ENCODE data around the gene DMGDH.
A peak's percentile ranks its signal among the peaks of the same experiment; 100 is the strongest.

Gene DMGDH

DNA sequence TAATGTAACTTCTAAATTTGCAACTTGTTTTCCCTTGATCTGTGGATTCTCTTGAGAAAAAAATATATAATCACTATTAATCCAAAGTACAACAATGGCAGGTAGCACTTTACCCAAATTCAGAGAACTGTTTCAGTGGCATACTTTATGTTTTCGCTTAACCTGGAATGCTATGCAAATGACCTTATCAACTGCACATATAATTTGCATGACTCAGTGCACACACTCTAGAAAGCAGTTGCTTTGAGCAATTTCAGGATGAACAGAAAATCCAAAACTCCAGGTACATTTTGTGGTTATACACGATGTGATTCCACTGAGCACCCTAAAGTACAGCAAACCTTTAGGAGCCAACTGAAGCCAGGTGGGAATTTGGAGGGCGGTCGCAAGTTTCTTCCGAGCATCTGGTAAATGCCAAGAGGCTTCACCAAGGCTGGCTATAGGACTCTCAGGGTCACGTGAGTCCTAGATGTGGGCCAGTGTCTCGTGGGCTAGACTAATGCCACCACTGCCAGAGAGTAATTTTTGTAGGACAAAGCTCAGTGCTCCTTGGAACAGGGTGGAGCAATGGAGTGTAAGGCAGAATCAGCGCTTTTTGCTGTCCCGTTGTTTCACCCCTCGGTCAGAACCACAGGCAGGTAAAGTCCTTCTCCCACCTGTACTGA is 37.3 kb downstream of the DMGDH start:
- no peak for ATAC-seq
- TF ChIP-seq OSR1 (CRISPR knock-in tag; IDR thresholded peaks at IDR 0.05) (no peak), TCF4 (CRISPR knock-in tag; IDR thresholded peaks at IDR 0.05; ENCODE audit: borderline replicate concordance) (no peak), ARNTL (CRISPR knock-in tag; IDR thresholded peaks at IDR 0.05; ENCODE audit: borderline replicate concordance, low read depth) (no peak), ESRRG (CRISPR knock-in tag; IDR thresholded peaks at IDR 0.05) (no peak)

DNA sequence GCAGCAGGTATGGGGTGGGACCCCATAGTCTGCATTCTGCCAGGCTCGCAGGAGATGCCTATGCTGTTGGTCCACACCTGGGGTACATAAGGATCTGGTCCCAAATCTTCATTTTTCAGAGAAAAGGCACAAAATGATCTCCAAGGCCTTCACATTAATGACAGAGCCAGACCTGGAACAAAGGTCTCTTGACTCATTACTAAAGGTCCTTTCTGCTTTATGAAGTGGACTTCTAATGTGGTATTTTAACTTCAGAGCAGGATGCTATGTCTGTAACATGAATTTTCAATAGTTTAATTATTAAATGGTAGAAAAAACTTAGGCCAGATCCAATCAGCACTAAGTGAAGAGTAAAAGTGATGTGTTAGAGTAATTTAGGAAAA is 38.0 kb downstream of the DMGDH start:
- ATAC-seq, result peak; percentile 18; the same call in 2 of the 3 replicates
- no peak for TF ChIP-seq ZNF70 (CRISPR knock-in tag; IDR thresholded peaks at IDR 0.05)
- TF ChIP-seq TCF4 (CRISPR knock-in tag; IDR thresholded peaks at IDR 0.05; ENCODE audit: borderline replicate concordance), result 0 out of 2 replicates have a peak, but pooled peaks have one; percentile 1
- TF ChIP-seq CREB5 (CRISPR knock-in tag; IDR thresholded peaks at IDR 0.05; ENCODE audit: low read depth), result no peak

DNA sequence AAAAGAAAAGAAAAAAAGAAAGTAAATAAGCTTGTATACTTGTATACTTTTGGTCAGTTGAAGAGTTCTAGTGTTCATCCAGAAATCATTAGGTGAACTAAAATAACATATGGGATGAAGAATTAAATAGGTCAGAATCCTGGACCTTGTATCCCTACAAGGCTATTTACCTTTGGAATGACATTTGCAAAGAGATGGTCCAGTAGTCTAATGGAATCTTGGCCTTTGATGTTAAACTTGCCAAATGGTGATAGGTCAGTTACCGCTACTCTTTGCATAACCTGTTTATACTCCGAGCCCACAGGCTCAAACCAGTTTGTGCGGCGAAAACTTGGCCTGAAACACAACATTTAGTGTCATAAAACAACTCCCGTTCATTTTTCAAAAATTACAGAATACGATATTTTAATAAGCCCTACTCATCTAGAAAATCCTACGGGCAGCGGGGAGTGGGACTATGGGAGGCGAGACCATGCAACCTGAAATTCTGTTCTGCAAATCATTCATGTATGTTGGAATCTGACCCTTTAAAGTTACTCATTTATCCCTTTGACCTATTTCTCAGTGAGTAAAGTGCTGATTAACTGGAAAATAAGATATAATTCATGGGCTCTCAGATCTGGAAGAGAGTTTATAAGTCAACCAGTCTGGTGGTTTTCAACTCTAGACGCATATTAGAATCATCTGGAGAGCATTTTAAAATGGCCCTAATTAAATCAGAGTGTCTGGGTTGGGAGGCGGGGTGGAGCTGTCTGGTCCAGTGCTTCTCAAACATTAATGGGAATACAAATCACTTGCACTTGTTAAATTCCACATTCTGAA is 38.6 kb downstream of the DMGDH start:
- TF ChIP-seq OSR1 (CRISPR knock-in tag; IDR thresholded peaks at IDR 0.05) (no peak), TCF4 (CRISPR knock-in tag; IDR thresholded peaks at IDR 0.05; ENCODE audit: borderline replicate concordance) (peak; percentile 72), TOX (CRISPR knock-in tag; IDR thresholded peaks at IDR 0.05; ENCODE audit: borderline replicate concordance) (no peak), SNAI2 (CRISPR knock-in tag; IDR thresholded peaks at IDR 0.05) (peak; percentile 38; the same call in 1 of the 2 replicates), ARNTL (CRISPR knock-in tag; IDR thresholded peaks at IDR 0.05; ENCODE audit: borderline replicate concordance, low read depth) (no peak), ISL1 (CRISPR knock-in tag; IDR thresholded peaks at IDR 0.05) (peak; percentile 85), ESRRG (CRISPR knock-in tag; IDR thresholded peaks at IDR 0.05) (no peak), BACH2 (CRISPR knock-in tag; IDR thresholded peaks at IDR 0.05; ENCODE audit: borderline replicate concordance) (no peak), ZNF8 (CRISPR knock-in tag; IDR thresholded peaks at IDR 0.05) (0 out of 2 replicates have a peak, but pooled peaks have one; percentile 37), ZNF70 (CRISPR knock-in tag; IDR thresholded peaks at IDR 0.05) (no peak)
- peak; percentile 83 for ATAC-seq

DNA sequence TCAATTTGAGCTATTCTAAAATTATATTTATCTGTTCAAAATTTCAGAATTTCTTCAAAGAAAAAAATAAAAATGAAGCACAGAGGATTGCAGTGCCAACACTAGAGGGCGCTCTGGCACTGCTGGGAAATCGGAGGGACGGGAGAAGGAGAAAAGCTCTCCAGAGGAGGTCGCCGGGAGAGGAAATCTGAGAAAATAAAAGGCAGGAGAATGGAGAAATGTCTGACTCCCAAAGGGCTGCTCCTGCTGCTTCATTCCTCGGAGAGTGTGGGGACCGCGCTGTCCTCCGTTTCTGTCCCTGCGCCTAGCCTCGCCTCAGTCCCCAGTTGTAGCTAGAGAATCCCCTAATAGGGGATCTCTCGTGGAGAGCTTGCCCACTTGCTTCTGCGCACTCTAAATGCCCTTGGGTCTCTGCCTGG is 44.4 kb downstream of the DMGDH start:
- peak; percentile 82 for ATAC-seq
- TF ChIP-seq CSDC2 (CRISPR knock-in tag; IDR thresholded peaks at IDR 0.05), result no peak
- TF ChIP-seq ZFP30 (CRISPR knock-in tag; IDR thresholded peaks at IDR 0.05), result no peak
- TF ChIP-seq SNAI2 (CRISPR knock-in tag; IDR thresholded peaks at IDR 0.05), result no peak
- TF ChIP-seq, protein P1, sequence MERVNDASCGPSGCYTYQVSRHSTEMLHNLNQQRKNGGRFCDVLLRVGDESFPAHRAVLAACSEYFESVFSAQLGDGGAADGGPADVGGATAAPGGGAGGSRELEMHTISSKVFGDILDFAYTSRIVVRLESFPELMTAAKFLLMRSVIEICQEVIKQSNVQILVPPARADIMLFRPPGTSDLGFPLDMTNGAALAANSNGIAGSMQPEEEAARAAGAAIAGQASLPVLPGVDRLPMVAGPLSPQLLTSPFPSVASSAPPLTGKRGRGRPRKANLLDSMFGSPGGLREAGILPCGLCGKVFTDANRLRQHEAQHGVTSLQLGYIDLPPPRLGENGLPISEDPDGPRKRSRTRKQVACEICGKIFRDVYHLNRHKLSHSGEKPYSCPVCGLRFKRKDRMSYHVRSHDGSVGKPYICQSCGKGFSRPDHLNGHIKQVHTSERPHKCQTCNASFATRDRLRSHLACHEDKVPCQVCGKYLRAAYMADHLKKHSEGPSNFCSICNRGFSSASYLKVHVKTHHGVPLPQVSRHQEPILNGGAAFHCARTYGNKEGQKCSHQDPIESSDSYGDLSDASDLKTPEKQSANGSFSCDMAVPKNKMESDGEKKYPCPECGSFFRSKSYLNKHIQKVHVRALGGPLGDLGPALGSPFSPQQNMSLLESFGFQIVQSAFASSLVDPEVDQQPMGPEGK (CRISPR knock-in tag; IDR thresholded peaks at IDR 0.05; ENCODE audit: borderline replicate concordance), result no peak
- TF ChIP-seq POU6F1 (CRISPR knock-in tag; IDR thresholded peaks at IDR 0.05; ENCODE audit: borderline replicate concordance, low read depth), result no peak
- no peak for TF ChIP-seq CREB5 (CRISPR knock-in tag; IDR thresholded peaks at IDR 0.05; ENCODE audit: low read depth)
- TF ChIP-seq ISL1 (CRISPR knock-in tag; IDR thresholded peaks at IDR 0.05), result no peak
- no peak for TF ChIP-seq ZNF8 (CRISPR knock-in tag; IDR thresholded peaks at IDR 0.05)
- no peak for TF ChIP-seq OSR1 (CRISPR knock-in tag; IDR thresholded peaks at IDR 0.05)
- no peak for TF ChIP-seq ARNTL (CRISPR knock-in tag; IDR thresholded peaks at IDR 0.05; ENCODE audit: borderline replicate concordance, low read depth)
- TF ChIP-seq ZC3H10 (CRISPR knock-in tag; IDR thresholded peaks at IDR 0.05), result no peak
- TF ChIP-seq TCF4 (CRISPR knock-in tag; IDR thresholded peaks at IDR 0.05; ENCODE audit: borderline replicate concordance), result no peak
- TF ChIP-seq RARB (CRISPR knock-in tag; IDR thresholded peaks at IDR 0.05), result no peak

GRCh38 chr5:79023947-79024346 is 45.5 kb downstream of the DMGDH start:
- TF ChIP-seq POU6F1 (CRISPR knock-in tag; IDR thresholded peaks at IDR 0.05; ENCODE audit: borderline replicate concordance, low read depth), result no peak
- TF ChIP-seq ARNTL (CRISPR knock-in tag; IDR thresholded peaks at IDR 0.05; ENCODE audit: borderline replicate concordance, low read depth), result no peak
- TF ChIP-seq TOX (CRISPR knock-in tag; IDR thresholded peaks at IDR 0.05; ENCODE audit: borderline replicate concordance), result no peak
- no peak for TF ChIP-seq ZNF565 (CRISPR knock-in tag; conservative IDR thresholded peaks at IDR 0.05; ENCODE audit: low read depth)
- TF ChIP-seq ISL1 (CRISPR knock-in tag; IDR thresholded peaks at IDR 0.05), result no peak
- TF ChIP-seq BACH2 (CRISPR knock-in tag; IDR thresholded peaks at IDR 0.05; ENCODE audit: borderline replicate concordance), result no peak
- no peak for TF ChIP-seq TSHZ2 (CRISPR knock-in tag; IDR thresholded peaks at IDR 0.05)
- no peak for TF ChIP-seq SNAI2 (CRISPR knock-in tag; IDR thresholded peaks at IDR 0.05)
- no peak for TF ChIP-seq GLIS3 (CRISPR knock-in tag; IDR thresholded peaks at IDR 0.05)
- ATAC-seq, result no peak

Measured in SK-N-SH treated with all-trans-retinoic acid at 6 μM for 48 hours (cell line).